MCF 10A (cell line): ENCODE results near the gene ARHGEF37. TPM values are rescaled to one million over a fixed set of nuclear protein-coding genes. Genes with fewer than 3 reads are reported as not detected.

ENCODE experiments used
- BruUV-seq: library from RNA; stranded (reverse); fragments of 400-500 nt; replicated peaks from 2 replicates; lab custom pipeline; 2021; lab: Mats Ljungman, UMichigan
- CTCF ChIA-PET: fragments of 300-600 bp; sonication (Branson Sonifier 250); formaldehyde crosslinking; extraction: SDS; loops from one replicate; lab custom pipeline; 2021; ENCODE audit warnings: antibody characterized with exemption, inconsistent platforms; lab: Yijun Ruan, JAX
- POLR2A ChIA-PET: fragments of 300-600, 350-650 bp; sonication (Branson Sonifier 250); formaldehyde crosslinking; extraction: SDS; loops from one replicate; lab custom pipeline; 2020; ENCODE audit warnings: antibody characterized with exemption, inconsistent platforms; lab: Yijun Ruan, JAX
- DNase-seq: peaks from one replicate; pipeline ENCODE4 v3.0.0-alpha.2; 2018; ENCODE audit not compliant: unreplicated experiment
- H3K27ac Mint-ChIP-seq: one replicate; pipeline ENCODE4 v1.8.0; 2022; ENCODE audit warnings: mild to moderate bottlenecking, low read depth, mixed read lengths; ENCODE audit not compliant: unreplicated experiment
- H3K27me3 Mint-ChIP-seq: one replicate; pipeline ENCODE4 v1.8.0; 2022; ENCODE audit warnings: mixed read lengths; ENCODE audit not compliant: insufficient read depth, unreplicated experiment
- H3K36me3 Mint-ChIP-seq: one replicate; pipeline ENCODE4 v1.8.0; 2022; ENCODE audit warnings: mild to moderate bottlenecking, moderate library complexity, mixed read lengths; ENCODE audit not compliant: insufficient read depth, unreplicated experiment
- H3K4me1 Mint-ChIP-seq: one replicate; pipeline ENCODE4 v1.8.0; 2022; ENCODE audit warnings: mixed read lengths; ENCODE audit not compliant: insufficient read depth, unreplicated experiment
- H3K4me3 Mint-ChIP-seq: one replicate; pipeline ENCODE4 v1.8.0; 2022; ENCODE audit warnings: mild to moderate bottlenecking, moderate library complexity, mixed read lengths; ENCODE audit not compliant: unreplicated experiment
- H3K9me3 Mint-ChIP-seq: one replicate; pipeline ENCODE4 v1.8.0; 2022; ENCODE audit warnings: mixed read lengths; ENCODE audit not compliant: unreplicated experiment
- intact Hi-C: fragments of 100-400 bp; cut with micrococcal nuclease; formaldehyde crosslinking; loops from 2 replicates; pipeline ENCODE4 v1.14.1; 2022
- total RNA-seq: library from RNA; stranded (reverse); gene quantifications from 2 replicates; pipeline ENCODE4 v1.2.3, GENCODE V29; 2022
- TF ChIP-seq, protein P1 (sequence below): fragments of 200-600 bp; IDR thresholded peaks from one replicate; pipeline ENCODE4 v1.8.0; 2022; ENCODE audit warnings: antibody characterized with exemption, mild to moderate bottlenecking; ENCODE audit not compliant: unreplicated experiment

Gene ARHGEF37
- total RNA-seq, 1 experiment from 2014 or later, result 3.9 TPM

DNA sequence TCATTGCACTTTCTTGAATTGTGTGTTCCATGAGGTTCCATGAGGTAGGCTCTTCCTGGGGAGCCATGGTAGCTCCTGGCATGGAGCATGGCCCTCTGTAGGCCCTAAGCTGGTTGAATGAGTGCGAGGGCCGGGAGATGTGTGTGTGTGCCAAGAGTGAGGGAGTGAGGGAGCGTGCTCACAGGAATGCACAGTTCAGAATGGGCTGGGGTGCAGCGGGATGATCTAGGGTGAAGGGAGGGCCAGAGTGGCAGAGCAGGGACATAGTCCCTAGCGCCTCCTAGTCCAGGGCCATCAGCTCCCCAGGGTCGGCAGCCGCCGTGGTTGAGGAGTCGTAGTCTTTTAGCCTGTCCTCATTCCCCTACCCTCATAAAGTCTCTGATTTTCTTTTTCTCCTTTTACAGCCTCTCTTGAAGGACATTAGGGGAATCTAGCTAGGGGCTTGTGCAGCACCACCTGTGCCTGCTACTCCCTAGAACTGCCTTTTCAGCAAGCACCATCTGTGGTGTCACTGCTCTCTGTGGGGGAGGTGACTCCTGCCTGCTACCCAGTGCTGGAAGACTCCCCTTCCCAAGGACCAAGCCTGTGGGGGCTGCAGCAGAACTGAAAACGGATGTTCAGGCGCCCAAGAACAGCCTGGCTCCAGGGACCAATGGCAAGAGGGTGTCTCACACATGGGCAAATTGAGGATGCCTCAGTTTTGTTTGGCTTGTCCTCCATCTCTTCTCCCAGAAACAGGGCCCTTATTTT lies 83.5 kb downstream of the ARHGEF37 start:
- intact Hi-C loops, result loop anchor here (5.0 kb wide), 1 partner anchor 112 kb away; no protein-coding TSS in a partner anchor
- H3K4me3 Mint-ChIP-seq, result no peak overlapping the region

DNA sequence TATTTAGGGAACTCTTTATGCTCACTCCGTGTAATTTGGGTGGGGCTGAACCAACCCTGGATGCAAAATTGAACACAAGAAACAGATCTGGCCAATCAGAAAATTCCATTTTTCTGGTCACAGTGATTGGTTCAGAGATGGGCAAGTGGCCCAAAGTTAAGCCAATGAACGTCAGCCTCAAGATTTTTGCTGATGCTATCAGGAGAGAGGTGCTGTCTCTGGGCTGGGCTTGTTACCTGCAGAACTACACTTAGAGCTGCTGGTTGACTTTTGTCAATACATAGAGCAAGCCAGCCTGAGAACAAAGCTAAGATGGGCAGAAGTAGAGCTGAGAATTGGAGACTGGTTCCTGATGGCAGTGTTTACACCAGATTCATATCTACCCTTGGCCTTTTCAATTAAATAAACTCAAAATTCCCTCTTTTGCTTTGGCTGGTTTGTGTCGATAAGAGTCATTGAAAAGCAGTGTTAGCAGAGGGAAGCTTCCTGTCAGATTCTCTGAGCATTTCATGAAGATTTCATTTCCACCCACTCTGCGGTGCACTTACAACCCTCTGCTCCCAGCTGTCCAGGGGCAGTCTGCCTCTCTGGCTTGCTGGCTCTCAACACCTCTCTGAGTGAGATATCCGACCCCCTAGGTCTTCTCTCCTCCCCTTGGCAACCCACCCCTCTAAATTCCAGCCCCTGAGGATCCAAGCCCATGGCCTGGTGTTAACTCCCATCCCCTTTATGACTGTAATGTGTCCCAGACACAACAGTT lies 84.3 kb downstream of the ARHGEF37 start:
- ChIA-PET POLR2A (interaction anchor here (0.8 to 2.2 kb wide), 6 partner anchors 9 to 140 kb away, joined by 3 to 13 read pairs (median 4); partner anchors contain the start of gene PPARGC1B), CTCF (interaction anchor here (0.8 to 4.5 kb wide), 8 partner anchors 9 to 187 kb away, joined by 3 to 22 read pairs (median 5); no protein-coding TSS in a partner anchor)
- BruUV-seq, result no TSS peak

More for the DNA sequence above, 83.5 kb downstream of the ARHGEF37 start:
- peaks cover 8% of the 10 kb centered on the region for H3K4me1 Mint-ChIP-seq
- peaks cover 7% of the 10 kb centered on the region for H3K9me3 Mint-ChIP-seq
- H3K27me3 Mint-ChIP-seq, result no peaks in the 10 kb centered on the region
- no peaks in the 10 kb centered on the region for H3K36me3 Mint-ChIP-seq
- POLR2A ChIA-PET, result interaction anchor here (1.1 to 2.2 kb wide), 2 partner anchors 8 to 65 kb away, joined by 3 to 7 read pairs; partner anchors contain the start of gene PPARGC1B
- CTCF ChIA-PET, result interaction anchor here (0.6 to 4.5 kb wide), 10 partner anchors 9 to 461 kb away, joined by 3 to 22 read pairs (median 4); no protein-coding TSS in a partner anchor
- H3K27ac Mint-ChIP-seq, result no peak overlapping the region
- no TSS peak for BruUV-seq
- TF ChIP-seq, protein P1, sequence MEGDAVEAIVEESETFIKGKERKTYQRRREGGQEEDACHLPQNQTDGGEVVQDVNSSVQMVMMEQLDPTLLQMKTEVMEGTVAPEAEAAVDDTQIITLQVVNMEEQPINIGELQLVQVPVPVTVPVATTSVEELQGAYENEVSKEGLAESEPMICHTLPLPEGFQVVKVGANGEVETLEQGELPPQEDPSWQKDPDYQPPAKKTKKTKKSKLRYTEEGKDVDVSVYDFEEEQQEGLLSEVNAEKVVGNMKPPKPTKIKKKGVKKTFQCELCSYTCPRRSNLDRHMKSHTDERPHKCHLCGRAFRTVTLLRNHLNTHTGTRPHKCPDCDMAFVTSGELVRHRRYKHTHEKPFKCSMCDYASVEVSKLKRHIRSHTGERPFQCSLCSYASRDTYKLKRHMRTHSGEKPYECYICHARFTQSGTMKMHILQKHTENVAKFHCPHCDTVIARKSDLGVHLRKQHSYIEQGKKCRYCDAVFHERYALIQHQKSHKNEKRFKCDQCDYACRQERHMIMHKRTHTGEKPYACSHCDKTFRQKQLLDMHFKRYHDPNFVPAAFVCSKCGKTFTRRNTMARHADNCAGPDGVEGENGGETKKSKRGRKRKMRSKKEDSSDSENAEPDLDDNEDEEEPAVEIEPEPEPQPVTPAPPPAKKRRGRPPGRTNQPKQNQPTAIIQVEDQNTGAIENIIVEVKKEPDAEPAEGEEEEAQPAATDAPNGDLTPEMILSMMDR, result no peak
- DNase-seq, result no peak

DNA sequence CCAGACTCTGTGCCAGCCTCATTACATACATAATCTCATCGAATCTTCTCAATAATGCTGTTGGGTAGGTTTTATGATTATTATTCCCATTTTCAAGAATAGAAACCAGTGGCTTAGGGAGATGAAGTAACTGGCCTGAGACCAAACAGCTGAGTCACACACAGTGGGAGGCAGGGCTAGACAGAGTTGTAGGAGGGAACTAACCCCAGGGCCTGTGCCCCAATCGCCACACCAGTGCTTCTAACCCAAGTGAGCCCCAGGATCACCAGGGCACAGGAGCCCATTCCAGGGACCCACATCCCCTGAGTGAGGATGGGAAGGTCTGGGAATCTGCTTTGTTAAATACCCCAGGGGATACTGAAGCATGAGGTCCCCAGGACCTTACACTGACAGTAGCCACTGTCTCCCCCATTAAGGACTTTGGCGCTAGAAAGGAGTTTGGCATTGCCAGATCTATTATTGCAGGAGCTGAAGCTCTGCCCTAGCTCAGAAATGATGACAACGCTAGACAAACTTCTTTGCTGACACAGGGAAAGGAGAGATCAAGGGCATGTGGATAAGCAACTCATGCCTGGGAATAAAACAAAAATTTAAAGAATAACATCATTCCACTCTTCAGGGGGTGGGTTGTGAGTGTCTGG lies 85.0 kb downstream of the ARHGEF37 start:
- peak; percentile 86 for DNase-seq
- ChIA-PET CTCF (interaction anchor here (0.6 to 4.5 kb wide), 36 partner anchors 9 to 896 kb away, joined by 3 to 27 read pairs (median 6); no protein-coding TSS in a partner anchor), POLR2A (interaction anchor here (0.8 to 2.2 kb wide), 7 partner anchors 10 to 139 kb away, joined by 3 to 13 read pairs (median 3); partner anchors contain the start of gene PPARGC1B)
- no peak overlapping the region for H3K27ac Mint-ChIP-seq
- no TSS peak for BruUV-seq
- no peak overlapping the region for H3K4me3 Mint-ChIP-seq
- peaks cover 8% of the 10 kb centered on the region for H3K4me1 Mint-ChIP-seq
- no peaks in the 10 kb centered on the region for H3K36me3 Mint-ChIP-seq
- TF ChIP-seq, protein P1, result no peak
- intact Hi-C loops, result loop anchor here (5.0 kb wide), 1 partner anchor 111 kb away; no protein-coding TSS in a partner anchor
- H3K9me3 Mint-ChIP-seq, result peaks cover 7% of the 10 kb centered on the region
- H3K27me3 Mint-ChIP-seq, result no peaks in the 10 kb centered on the region

More for the DNA sequence above, 84.3 kb downstream of the ARHGEF37 start:
- intact Hi-C loops, result loop anchor here (5.0 kb wide), 1 partner anchor 112 kb away; no protein-coding TSS in a partner anchor
- Mint-ChIP-seq H3K4me3 (no peak overlapping the region), H3K4me1 (peaks cover 8% of the 10 kb centered on the region), H3K27ac (no peak overlapping the region), H3K36me3 (no peaks in the 10 kb centered on the region), H3K27me3 (no peaks in the 10 kb centered on the region), H3K9me3 (peaks cover 7% of the 10 kb centered on the region)
- TF ChIP-seq, protein P1, result no peak
- DNase-seq, result no peak
